ENCODE measurements around the gene DRD4. TPM values are rescaled to one million over a fixed set of nuclear protein-coding genes. Genes with fewer than 3 reads are reported as not detected.

Gene DRD4
- polyA plus RNA-seq, 1 donor (not counting 4 experiments of a cell fraction or from before 2014, with no cell fraction given): not detected

- Histone ChIP-seq H3K27ac (ENCODE audit: control insufficient read depth, insufficient read depth, low read length) (no peak overlapping the region), H3K4me1 (ENCODE audit: control insufficient read depth, extremely low read depth, insufficient read depth, low read length) (no peaks in the 10 kb centered on the region), H3K9me1 (ENCODE audit: control insufficient read depth, extremely low read depth, insufficient read depth, low read length) (no peaks in the 10 kb centered on the region), H3K27me3 (ENCODE audit: control insufficient read depth, extremely low read depth, insufficient read depth, low read length) (no peaks in the 10 kb centered on the region), H3K9ac (ENCODE audit: control insufficient read depth, extremely low read depth, insufficient read depth, low read length) (no peak overlapping the region), H3K36me3 (ENCODE audit: control insufficient read depth in 2 of 2, extremely low read depth in 1 of 2, insufficient read depth in 2 of 2, low read length in 2 of 2) (peaks cover 16 to 32% of the 10 kb centered on the region in 2 experiments), H4K20me1 (ENCODE audit: control insufficient read depth, extremely low read depth, insufficient read depth, low read length) (no peaks in the 10 kb centered on the region), H2AFZ (ENCODE audit: control insufficient read depth, low read length) (no peak overlapping the region), H3K9me3 (ENCODE audit: control insufficient read depth, low read depth, low read length) (no peaks in the 10 kb centered on the region), H3K4me2 (ENCODE audit: control insufficient read depth, extremely low read depth, insufficient read depth, low read depth, low read length) (no peak overlapping the region), H3K4me3 (ENCODE audit: control insufficient read depth in 2 of 3, extremely low read depth in 1 of 3, insufficient read depth in 2 of 3, low read depth in 1 of 3, low read length in 3 of 3) (no peak overlapping the region), H3K79me2 (ENCODE audit: control insufficient read depth, insufficient read depth, low read length) (no peaks in the 10 kb centered on the region)
- dilution Hi-C loops (cut with MboI; ENCODE audit: extremely low pct_ligation_motif_present, low sequenced_read_pairs): no loop called here
- DNase-seq (ENCODE audit: low read depth, low spot score) (no peak), FAIRE-seq (no peak)
- TF ChIP-seq EZH2 (IDR thresholded peaks at IDR 0.05; ENCODE audit: low read length) (no peak), CTCF (optimal IDR thresholded peaks at IDR 0.05 in 1 of 3, IDR thresholded peaks at IDR 0.05 in 1 of 3, conservative IDR thresholded peaks at IDR 0.05 in 1 of 3; ENCODE audit: extremely low read depth in 1 of 3, insufficient read depth in 2 of 3, low read length in 3 of 3) (no peak)
These were observed 42.5 kb downstream of the DRD4 start for GRCh38 chr11:679271-680207.

GRCh38 chr11:680476-680875 is 43.4 kb downstream of the DRD4 start:
- H4K20me1 ChIP-seq (ENCODE audit: control insufficient read depth, extremely low read depth, insufficient read depth, low read length): no peaks in the 10 kb centered on the region
- H3K36me3 ChIP-seq (ENCODE audit: control insufficient read depth in 2 of 2, extremely low read depth in 1 of 2, insufficient read depth in 2 of 2, low read length in 2 of 2): peaks cover 19 to 34% of the 10 kb centered on the region in 2 experiments
- H3K9ac ChIP-seq (ENCODE audit: control insufficient read depth, extremely low read depth, insufficient read depth, low read length): no peak overlapping the region
- no peak overlapping the region for H3K27ac ChIP-seq (ENCODE audit: control insufficient read depth, insufficient read depth, low read length)
- no peak for FAIRE-seq
- H3K4me1 ChIP-seq (ENCODE audit: control insufficient read depth, extremely low read depth, insufficient read depth, low read length): no peaks in the 10 kb centered on the region
- H3K9me1 ChIP-seq (ENCODE audit: control insufficient read depth, extremely low read depth, insufficient read depth, low read length): no peaks in the 10 kb centered on the region
- no peak overlapping the region for H3K4me3 ChIP-seq (ENCODE audit: control insufficient read depth in 2 of 3, extremely low read depth in 1 of 3, insufficient read depth in 2 of 3, low read depth in 1 of 3, low read length in 3 of 3)
- H2AFZ ChIP-seq (ENCODE audit: control insufficient read depth, low read length): no peak overlapping the region
- no peaks in the 10 kb centered on the region for H3K79me2 ChIP-seq (ENCODE audit: control insufficient read depth, insufficient read depth, low read length)
- no peaks in the 10 kb centered on the region for H3K9me3 ChIP-seq (ENCODE audit: control insufficient read depth, low read depth, low read length)
- dilution Hi-C loops (cut with MboI; ENCODE audit: extremely low pct_ligation_motif_present, low sequenced_read_pairs): no loop called here
- DNase-seq (ENCODE audit: low read depth, low spot score): no peak
- no peak overlapping the region for H3K4me2 ChIP-seq (ENCODE audit: control insufficient read depth, extremely low read depth, insufficient read depth, low read depth, low read length)
- no peaks in the 10 kb centered on the region for H3K27me3 ChIP-seq (ENCODE audit: control insufficient read depth, extremely low read depth, insufficient read depth, low read length)
- TF ChIP-seq EZH2 (IDR thresholded peaks at IDR 0.05; ENCODE audit: low read length) (no peak), CTCF (optimal IDR thresholded peaks at IDR 0.05 in 1 of 3, IDR thresholded peaks at IDR 0.05 in 1 of 3, conservative IDR thresholded peaks at IDR 0.05 in 1 of 3; ENCODE audit: extremely low read depth in 1 of 3, insufficient read depth in 2 of 3, low read length in 3 of 3) (no peak)
